HG03066 (cell line): ENCODE results near the gene C1orf198.

ENCODE experiments used
- ATAC-seq: cut with Tn5 transposase; IDR thresholded peaks from one replicate; pipeline ENCODE4 v1.9.1; 2021; ENCODE audit warnings: low read depth; ENCODE audit not compliant: unreplicated experiment

The C1orf198 gene

DNA sequence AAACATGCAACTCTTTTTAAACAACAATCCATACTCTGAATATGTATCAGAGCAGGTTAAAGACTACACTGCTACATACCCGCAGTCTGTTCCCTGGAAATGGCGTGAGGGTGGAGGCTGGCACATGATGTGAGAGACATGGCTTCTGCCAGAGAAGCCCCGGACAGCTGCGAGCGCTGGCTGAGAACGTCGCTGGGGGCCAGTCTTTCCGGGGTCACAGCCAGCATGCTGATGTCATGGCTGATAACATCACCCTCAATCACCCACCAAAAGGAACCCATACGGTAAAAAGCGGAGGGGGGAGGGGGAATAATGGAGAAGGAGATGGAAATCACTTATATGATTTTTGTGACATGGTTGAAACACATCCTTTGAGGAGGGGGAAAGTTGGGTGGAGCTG, 29.1 kb downstream of the C1orf198 start:
- no peak for ATAC-seq

DNA sequence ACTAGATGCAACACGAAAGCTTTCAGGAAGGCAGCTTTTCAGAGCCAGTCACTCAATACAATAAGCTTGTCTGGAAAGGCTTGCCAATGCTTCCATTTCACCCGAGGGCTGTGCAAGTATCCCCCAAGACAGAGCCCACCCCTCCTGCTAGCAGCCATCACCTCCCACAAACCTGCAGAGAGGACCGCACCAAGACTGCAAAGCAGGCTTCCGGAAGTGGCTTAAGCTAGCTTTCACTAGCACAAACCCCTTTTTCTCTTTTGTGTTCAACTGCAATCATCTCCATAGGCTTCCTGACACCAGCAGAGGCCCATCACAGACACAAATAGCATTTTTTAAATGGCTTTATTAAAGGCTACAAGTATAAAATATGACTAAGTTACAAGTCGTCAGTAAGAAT, 31.5 kb downstream of the C1orf198 start:
- no peak for ATAC-seq

DNA sequence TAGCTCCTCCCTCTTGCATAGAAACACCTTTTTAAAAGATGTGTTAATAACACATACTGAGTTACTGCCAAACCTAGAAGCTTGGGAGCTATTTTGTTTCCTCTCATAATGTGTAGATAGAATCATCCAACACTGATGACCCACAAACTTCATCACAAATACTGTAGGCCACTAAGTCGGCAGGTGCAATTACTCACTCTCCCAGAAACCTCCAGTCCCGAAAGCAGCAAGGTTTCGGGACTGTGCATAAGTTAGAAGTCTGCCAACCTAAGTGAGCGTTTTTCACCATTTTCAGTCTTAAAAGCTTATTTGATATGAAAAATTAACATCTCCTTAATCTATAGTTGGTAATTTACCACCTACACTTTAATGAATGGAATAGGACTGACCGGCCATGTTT, 32.0 kb downstream of the C1orf198 start:
- ATAC-seq = no peak

DNA sequence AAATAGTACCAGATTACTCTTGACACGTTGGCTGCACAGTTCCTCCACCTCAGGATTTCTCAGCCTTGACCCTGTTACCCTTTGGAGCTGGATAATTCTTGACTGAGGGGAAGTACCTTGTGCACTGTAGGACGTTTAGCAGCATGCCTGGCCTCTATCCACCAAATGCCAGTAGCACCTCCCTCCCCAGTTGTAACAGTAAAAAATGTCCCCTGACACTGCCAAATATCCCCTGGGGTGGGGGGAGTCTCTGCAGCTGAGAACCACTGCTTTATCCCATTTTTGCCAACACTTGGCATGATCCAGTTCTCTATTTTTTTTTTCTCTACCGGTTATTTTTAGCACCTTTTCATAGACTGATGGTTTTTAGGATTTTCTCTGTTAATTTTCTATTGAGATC, 34.0 kb downstream of the C1orf198 start:
- ATAC-seq = no peak

DNA sequence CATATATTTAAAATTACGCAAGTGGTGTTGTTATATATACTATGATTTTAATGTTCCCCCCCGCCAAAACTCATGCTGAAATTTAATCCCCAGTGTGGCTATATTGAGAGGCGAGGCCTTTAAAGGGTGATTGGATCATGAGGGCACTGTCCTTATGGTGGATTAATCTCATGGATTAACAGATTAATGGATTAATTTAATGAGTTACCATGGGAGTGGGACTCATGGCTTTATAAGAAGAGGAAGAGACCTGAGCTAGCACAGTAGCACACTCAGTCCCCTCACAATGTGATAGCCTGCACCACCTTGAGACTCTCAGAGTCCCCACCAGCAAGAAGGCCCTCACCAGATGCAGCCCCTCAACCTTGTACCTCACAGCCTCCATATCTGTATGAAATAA, 34.8 kb downstream of the C1orf198 start:
- ATAC-seq = no peak

DNA sequence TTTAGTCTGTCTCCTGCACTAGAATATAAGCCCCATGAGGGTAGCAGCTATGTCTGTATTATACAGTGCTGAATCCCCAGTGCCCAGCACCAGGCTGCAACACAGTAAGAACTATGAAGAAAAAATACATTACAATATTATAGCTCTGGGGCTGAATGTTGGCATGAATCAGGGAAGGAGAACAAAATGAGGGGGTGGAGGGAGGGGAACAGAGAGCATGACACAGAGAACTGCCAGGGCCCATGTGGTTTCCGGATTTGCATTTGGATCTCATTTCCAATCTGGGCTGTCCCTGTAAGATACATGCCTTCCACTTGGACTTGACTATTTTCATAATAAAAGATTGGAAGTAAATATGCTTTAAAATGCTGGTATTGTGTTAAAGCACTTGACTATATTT, 35.8 kb downstream of the C1orf198 start:
- ATAC-seq = no peak

DNA sequence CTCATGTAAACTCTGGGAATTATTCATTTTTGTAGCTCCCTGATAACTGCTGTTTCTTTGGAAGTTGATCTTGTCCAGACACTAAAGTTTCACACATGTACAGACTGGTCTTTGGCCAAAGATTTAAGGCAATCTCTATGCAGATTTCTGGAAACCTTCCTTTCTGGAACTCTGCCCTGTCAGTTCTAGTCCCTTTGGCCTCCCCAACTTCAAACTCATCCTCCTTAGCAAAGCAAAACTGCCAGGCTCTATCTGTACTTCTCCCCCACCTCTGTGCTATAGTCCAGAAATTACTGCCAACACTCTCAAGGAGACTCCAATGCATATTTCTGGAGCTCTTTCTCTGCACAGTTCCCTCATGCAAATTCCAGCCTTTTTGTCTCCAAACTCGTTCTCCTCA, 36.5 kb downstream of the C1orf198 start:
- no peak for ATAC-seq

DNA sequence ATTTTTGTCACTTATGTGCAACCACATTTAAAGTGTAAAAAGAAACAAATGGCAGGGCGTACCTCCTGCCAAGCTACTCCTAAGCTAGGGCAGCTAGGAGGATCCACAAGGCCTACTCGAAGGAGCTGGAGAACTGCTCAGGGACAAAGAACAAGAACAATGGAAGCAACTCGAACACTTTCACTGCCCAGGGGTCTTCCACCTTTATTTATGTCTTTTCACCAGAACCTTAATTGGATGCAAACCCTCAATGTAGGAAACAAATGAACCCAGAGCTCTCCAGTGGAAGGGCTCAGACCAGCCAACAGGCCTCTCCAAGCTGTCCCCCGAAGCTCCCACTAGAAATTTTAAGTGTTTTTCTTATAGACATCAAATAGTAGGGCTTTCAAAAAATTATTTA, 39.9 kb downstream of the C1orf198 start:
- ATAC-seq = no peak

DNA sequence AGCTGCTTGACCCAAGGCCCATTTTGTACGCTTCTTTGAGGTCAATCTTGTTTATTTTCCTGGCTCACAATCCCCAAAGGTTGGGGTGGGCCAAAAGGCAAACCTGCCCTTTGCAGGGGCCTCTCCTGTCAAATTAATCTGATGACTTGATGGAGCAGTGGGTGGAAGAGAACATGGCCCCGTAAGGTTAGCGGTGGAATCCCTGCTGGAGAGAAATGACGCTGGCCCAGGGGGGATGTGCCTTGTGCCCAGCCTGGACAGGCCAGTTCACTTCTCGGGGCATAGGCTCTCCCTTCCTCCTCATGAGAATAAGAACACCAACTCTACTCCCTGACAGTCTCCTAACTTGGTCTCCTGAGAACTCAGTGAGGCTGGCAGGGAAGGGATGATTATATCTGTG, 40.5 kb downstream of the C1orf198 start:
- no peak for ATAC-seq

DNA sequence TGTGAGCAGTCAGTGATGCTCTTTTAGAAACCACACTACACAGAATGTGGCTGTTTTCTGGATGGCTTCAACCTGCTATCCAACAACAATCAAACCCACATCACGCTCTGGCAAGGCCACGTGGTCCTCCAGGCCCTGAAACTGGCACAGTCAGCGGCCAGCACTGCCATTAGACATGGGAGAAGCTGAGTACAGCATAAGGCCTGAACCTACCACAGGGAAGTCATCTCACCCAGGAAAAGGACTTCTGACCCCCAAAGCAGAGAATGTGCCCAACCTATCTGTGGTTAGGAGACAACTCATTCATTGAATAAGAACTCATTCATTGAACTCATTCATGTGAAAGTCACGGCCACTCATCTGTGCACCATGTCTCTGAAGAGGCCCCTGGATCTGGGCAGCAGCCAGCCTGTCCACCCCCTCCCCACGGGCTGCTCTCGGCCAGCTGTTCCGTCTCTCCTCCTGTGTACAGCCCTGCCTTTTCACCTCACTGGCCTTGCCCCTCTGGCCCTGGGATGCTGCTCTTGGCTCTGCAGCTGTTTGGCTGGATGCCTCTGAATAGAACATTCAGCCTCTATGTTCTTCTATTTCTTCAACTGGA, 41.1 kb downstream of the C1orf198 start:
- ATAC-seq = no peak

DNA sequence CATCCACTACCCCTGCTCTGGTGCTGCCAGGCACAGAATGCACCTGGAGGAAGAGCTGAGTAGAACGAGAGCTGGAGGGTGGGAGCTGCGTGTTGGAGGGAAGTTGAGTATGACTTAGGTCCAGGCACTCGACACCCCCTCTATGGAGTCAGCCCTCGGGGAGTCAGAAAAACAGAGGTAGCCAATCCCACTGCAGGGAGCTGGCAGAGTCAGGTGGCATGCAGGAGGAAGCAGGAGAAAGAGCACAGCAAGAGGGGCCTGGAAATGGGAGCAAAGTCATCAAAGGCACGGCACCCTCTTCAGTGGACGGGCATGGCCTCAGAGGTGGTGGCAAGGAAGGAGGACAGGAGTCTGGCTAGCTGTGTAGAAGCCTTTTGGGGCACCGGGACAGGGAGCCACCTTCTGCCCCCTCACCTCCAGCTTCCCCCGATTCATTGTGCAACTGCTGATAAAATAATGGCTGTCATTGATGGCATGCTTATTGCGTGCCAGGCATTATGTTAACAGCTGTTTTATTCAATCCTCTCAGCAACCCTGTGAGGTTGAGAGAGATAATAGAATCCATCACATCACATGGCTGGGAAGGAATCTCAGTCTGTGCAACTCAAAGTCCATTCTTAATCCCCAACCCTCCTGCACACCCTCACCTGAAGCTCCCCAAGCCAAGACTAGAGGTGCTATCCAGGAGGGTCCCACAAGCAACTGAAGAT, 42.0 kb downstream of the C1orf198 start:
- ATAC-seq = no peak

DNA sequence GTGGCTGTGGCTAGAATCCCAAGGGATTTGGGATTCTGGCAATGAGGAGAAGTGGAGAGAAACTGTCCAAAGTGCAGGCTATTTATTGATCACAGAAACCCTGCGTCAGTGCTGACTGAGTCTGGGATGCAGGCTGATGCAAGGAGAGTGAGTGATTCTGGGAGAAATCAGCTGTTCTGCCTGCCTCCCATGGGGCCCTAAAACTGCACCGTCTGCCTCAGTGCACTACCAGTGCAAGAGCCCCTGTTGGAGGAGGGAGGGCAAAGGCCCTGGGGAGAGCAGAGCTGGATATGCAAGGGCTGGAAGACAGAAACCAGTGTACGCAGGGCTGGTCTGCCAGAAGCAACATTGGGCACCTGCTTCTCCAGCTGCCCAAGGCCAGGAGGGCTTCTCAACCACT, 42.6 kb downstream of the C1orf198 start:
- no peak for ATAC-seq

DNA sequence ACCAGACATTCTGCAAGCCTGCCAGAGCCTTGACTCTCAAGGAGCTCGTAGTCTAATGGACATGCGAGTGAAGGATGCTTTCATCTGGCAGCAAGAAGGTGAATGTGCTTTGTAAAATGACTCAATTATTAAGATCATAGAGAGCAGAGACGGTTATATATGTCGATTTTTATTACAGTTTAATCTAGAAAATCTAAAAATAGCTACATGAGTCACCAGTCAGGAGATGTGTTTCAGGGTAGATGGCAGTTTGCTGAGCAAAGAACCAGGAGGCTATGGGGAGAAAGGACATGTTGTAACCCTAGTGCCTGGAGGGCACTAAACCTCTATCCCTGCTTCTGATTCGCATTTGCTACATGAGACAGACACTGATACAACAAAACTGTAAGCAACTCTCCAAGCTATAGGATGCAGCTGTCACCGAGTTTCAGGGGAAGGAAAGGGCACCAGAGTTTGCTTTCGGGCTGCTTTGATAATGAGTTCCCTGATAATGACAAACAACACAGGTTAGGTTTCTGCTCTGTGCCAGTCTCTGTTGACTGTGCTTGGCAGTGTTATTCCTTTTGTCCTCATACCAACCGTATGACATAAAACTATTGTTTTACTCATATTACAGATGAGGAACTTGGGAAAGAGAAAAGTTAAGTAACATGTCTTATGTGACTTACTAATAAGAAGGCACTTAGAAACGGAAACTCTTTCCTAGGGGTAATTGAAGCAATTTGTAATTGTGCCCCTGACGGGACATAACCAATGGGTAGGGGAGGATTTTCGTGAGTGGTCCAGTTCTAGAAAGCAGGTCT, 43.2 kb downstream of the C1orf198 start:
- ATAC-seq = no peak

DNA sequence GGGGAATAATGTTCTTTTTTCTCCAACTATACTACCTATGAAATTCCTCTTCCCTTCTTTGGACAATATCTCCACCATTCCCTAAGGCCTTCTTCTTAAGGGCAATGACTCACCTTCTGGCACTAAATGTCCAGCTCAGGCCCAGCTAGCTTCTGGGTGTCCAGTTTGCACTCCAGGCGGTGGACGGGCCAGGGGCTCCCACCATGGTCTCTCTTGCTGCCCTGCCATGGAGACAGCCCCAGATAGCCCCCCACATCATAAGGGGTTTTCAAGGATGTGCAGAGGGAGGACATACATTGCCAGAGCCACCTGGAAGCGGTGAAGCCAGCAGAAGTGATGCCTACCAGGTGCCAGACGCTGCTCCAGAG, 43.8 kb downstream of the C1orf198 start:
- no peak for ATAC-seq

DNA sequence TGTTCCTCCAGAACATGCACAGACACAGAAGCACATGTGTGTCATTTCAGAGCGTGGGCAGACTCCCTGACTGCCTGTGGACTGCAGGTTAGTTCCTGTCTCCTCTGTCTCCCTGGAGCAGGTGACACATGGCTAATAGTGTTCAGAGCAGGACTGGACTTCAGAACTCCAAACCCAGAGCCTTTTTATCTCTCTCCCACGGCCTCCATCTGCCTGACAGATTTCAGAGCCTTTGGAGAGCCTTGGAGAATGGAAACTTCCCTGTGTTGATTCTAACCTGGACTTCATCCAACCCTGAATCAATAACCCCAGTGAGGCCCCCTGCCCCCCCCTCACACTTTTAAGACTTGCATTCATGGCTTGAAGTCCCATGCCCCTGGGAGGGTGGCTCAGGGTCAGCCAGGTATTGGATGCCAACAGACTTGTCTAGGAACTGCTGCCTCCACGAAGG, 44.4 kb downstream of the C1orf198 start:
- ATAC-seq = no peak

DNA sequence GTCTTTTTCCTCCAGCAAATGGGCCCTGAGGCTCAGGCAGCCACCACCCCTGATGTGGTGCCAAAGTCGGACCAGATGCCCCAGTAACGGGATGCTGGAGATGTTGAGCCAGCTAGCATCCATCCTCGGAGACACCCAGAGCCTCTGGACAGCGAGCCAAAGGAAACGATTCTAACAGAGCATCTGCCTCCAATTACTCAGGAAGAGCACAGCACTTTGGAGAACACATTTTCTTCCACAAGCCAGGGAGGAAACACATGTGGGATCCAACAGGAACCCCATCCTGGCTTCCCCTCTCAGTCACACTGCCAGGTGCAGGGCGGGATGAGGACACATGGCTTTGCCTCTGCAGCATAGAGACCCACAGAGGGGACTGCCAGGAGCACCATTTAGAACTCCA, 44.9 kb downstream of the C1orf198 start:
- ATAC-seq = no peak

DNA sequence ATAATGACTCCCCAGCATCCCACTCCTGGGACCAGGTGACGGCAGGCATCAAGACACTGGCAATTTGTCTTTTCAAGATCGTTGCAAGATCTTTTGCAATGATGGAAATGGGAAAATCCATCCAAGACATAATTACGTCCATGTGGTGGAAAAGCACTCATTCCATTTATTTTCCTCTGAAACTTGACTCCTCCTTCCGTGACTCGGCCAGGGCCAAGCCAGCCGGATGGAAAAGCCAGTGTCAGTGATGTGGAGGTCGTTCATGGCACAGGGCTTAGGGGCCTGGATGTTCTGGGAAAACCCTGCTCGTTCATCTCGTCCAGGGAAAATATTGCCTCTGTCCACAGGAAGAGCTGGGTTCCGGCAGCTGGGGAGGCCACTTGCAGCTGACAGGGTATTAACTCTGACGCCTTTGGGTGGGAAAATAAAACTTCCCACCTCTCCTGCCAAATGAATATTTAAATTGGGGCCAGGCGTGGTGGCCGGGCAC, 46.2 kb downstream of the C1orf198 start:
- no peak for ATAC-seq

DNA sequence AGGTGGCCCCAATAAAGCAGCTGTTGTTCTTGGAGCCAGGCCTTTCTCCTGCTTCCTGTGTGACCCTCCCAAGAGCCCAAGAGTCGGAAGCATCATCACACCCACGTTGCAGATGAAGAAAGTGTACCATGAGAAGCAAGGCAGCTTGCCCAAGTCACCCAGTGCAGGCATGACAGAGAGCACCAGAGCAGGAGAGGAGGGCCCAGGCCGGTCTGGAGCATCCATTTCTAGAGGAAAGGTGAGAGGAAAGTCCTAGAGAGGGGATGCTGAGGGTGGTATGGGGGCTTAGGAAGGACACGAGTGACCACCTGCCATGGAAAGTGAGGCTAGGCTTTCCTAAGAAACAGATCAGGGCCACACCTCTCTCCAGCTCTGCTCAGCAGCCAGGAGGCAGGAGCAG, 47.0 kb downstream of the C1orf198 start:
- no peak for ATAC-seq

DNA sequence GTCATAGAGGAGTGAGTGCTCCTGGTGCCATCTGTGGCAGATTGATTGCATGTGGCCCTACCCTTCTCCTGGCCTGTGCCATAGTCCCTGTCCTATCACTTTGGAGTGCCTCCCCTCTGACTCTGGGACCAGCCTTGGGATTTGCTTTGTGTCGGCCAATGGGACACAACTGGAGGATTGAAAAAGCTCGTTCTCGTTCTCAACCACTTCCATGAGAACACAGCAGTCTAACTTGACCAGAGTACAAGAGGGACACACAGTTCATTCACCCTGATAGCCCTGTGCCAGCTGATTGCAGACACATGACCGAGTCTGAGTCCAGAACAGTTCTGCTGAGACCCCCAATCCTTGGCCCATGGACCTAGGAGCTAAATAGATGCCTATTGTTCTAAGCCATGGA, 47.8 kb downstream of the C1orf198 start:
- no peak for ATAC-seq

DNA sequence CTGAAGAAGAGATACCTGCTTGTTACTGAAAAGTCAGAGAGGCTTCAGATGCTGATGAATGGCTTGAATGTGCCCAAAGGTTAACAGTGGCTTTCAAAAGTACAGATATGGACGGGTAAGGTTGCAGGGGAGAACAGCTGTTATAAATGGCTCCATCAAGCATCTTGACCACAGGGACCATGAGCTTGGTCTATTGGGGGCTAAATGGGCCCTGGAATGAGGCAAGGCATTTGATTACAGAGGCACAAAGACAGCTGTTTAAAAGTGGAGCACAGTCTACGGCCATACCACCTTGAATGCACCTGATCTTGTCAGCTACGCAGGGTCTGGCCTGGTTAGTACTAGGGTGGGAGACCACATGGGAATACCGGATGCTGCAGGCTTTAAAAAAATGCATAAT, 48.3 kb downstream of the C1orf198 start:
- ATAC-seq = no peak

DNA sequence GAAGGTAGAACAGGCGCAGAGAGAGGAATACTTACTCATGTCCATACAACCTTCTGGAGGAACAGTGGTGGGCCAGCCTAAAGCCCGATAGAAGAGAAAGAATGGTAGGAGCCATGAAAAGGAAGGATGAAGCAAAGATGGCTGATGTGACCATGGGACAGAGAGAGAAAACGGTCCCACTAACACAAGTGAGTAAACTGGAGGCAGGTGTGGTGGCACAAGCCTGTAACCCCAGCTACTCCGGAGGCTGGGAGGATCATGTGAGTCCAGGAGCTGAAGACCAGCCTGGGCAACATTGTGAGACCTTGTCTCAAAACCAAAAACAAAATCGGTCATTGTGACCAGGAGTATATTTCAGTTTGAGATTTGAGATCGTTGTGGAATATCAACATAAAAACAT, 49.4 kb downstream of the C1orf198 start:
- ATAC-seq = no peak

DNA sequence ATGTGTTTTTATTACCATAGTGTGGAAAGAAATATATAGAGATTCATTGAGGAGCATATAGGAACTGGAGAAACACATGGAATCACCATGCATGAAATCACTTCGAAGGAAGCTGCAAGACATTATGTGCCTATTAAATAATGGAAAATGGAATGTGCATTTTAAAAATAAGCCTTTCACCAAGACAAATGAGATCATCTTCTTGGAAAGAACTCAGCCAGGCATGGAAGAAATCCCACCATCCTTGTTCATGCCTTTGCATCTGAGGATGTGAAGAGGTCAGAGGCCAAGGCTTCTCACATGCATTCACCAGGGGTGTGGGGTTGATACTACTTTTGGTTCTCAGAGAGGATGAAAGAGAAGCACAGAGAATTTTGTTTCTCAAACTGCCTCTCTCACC, 50.0 kb downstream of the C1orf198 start:
- no peak for ATAC-seq
